Measurements from ENCODE around the gene PDCL3. TPM values are rescaled to one million over a fixed set of nuclear protein-coding genes. Genes with fewer than 3 reads are reported as not detected.

PDCL3 gene
- total and polyA plus RNA-seq, 3 experiments from 2014 or later = 46.5 to 54.1 (median 52.0) TPM

DNA sequence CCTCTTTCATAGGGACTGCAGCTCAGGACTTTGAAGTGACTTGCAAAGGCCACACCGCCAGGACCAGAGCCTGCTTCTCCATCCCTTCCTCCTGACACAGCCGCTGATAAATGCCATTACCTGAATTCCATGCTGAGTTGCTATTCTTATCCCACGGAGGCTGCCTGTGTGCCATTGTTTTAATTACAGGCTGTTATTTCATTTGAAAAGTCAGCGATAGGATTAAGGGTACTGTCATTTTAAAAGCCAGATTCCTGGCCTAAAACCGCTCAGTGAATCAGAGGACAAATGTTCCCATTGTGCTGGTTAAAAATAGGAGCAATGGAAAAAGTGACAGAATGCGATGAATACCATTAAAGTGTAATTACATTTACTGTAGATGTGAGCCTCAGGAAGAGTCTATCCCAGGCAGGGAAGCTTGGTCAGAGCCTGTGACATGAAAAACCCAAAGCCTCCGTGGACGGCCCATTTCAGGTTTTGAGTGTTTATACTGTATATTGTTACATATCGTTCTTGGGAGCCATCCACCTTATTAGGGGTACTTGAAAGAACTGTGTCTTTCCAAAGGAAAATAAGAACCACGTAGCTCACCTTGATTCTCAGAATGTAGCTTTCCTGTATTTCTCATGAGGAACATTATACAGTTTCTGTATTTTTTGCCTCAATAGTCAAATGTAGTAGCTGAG is 41.3 kb downstream of the PDCL3 start:
- POLR2A ChIA-PET = no interaction called here
- no peak overlapping the region for H3K4me3 Mint-ChIP-seq
- CTCF ChIA-PET = interaction anchor here (0.7 to 10.4 kb wide), 3 partner anchors 9 to 384 kb away, joined by 3 to 106 read pairs (median 4); no protein-coding TSS in a partner anchor
- peak overlapping the region in 1 of 8 donors; percentile 94 for H3K27ac Mint-ChIP-seq
- no peaks in the 10 kb centered on the region for H3K27me3 ChIP-seq (ENCODE audit: insufficient read depth, low read length, poor library complexity, severe bottlenecking)
- no peak for DNase-seq
- no peaks in the 10 kb centered on the region for H3K4me1 ChIP-seq (ENCODE audit: insufficient read depth, low read length)
- no peak overlapping the region for H3K27ac ChIP-seq (ENCODE audit: low read depth, low read length)
- H3K36me3 ChIP-seq (ENCODE audit: insufficient read depth, low read length) = no peaks in the 10 kb centered on the region
- H3K4me1 Mint-ChIP-seq = peaks cover 0 to 2% (median 0%) of the 10 kb centered on the region in 3 donors
- H3K9me3 Mint-ChIP-seq = peaks cover 0 to 2% (median 0%) of the 10 kb centered on the region in 5 donors
- no peak overlapping the region for H3K4me3 ChIP-seq (ENCODE audit: low read length)
- peaks cover 0 to 5% of the 10 kb centered on the region in 2 donors for H3K27me3 Mint-ChIP-seq
- no peaks in the 10 kb centered on the region for H3K9me3 ChIP-seq (ENCODE audit: low read length)
- H3K36me3 Mint-ChIP-seq = no peaks in the 10 kb centered on the region

DNA sequence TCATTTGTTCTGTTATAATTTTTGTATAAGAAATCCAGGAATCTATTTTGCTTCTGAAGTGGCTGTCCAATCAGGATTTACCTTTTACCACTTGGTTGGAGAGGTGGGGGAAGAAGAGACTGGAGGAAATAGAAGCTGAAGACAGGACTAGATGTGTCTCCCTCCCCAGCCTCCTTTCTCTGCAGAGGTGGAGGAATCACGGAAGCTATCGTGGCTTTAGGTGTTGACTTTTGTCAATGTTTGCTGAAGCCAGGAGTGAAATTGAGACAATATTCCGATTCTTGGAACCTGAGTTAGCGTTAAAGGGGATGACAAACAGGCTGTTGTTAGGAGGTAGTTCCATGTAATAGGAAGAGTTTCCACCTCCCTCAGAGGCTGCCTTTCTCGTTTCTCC is 43.5 kb downstream of the PDCL3 start:
- H3K9me3 Mint-ChIP-seq = no peaks in the 10 kb centered on the region
- H3K27ac Mint-ChIP-seq = peak overlapping the region in 2 of 8 donors; percentile 24 to 73
- ChIA-PET CTCF (interaction anchor here (0.8 to 10.4 kb wide), 6 partner anchors 11 to 382 kb away, joined by 3 to 106 read pairs (median 4); no protein-coding TSS in a partner anchor), POLR2A (no interaction called here)
- H3K4me3 Mint-ChIP-seq = no peak overlapping the region
- Histone ChIP-seq H3K4me3 (ENCODE audit: low read length) (no peak overlapping the region), H3K9me3 (ENCODE audit: low read length) (no peaks in the 10 kb centered on the region), H3K36me3 (ENCODE audit: insufficient read depth, low read length) (no peaks in the 10 kb centered on the region), H3K4me1 (ENCODE audit: insufficient read depth, low read length) (peaks cover 4% of the 10 kb centered on the region), H3K27ac (ENCODE audit: low read depth, low read length) (no peak overlapping the region), H3K27me3 (ENCODE audit: insufficient read depth, low read length, poor library complexity, severe bottlenecking) (no peaks in the 10 kb centered on the region)
- H3K4me1 Mint-ChIP-seq = peaks cover 0 to 2% (median 0%) of the 10 kb centered on the region in 3 donors
- H3K36me3 Mint-ChIP-seq = no peaks in the 10 kb centered on the region
- DNase-seq = no peak
- peaks cover 0 to 5% of the 10 kb centered on the region in 2 donors for H3K27me3 Mint-ChIP-seq

DNA sequence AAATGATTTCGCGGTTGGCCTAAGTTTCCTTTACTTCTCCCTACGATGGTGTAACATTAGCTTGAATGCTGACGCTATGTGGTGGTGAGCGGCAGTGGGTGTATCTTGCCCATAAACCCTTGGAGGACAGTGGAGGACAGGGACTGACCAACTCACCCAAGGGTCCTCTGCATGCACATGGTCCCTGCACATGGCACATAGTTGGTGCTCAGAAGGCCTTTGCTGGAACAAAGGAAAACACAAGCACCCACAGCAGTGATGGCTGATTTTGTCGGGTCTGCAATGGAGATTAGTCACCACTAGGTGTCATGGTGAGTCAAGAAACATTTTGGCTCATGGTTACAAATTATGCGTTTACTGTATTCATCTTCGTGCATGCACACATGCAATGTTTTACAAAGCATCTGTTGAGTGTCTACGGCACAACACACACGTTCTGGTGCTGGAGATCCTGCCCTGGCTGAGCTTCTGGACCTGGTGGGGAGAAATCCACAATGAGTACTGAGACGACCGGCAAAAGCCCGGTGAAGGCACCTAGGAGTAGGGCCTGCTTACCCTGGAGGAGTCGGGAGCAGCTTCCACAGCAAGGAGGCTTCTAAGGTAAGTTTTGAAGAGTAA is 44.0 kb downstream of the PDCL3 start:
- DNase-seq = peak in 3 of 5 donors; percentile 9 to 45 (median 24)
- Mint-ChIP-seq H3K4me3 (no peak overlapping the region), H3K4me1 (peaks cover 0 to 2% (median 0%) of the 10 kb centered on the region in 3 donors), H3K9me3 (no peaks in the 10 kb centered on the region), H3K27ac (peak overlapping the region in 4 of 8 donors; percentile 24 to 73 (median 32)), H3K36me3 (no peaks in the 10 kb centered on the region), H3K27me3 (peaks cover 0 to 5% of the 10 kb centered on the region in 2 donors)
- Histone ChIP-seq H3K36me3 (ENCODE audit: insufficient read depth, low read length) (no peaks in the 10 kb centered on the region), H3K4me3 (ENCODE audit: low read length) (no peak overlapping the region), H3K27me3 (ENCODE audit: insufficient read depth, low read length, poor library complexity, severe bottlenecking) (no peaks in the 10 kb centered on the region), H3K4me1 (ENCODE audit: insufficient read depth, low read length) (peaks cover 4% of the 10 kb centered on the region), H3K9me3 (ENCODE audit: low read length) (no peaks in the 10 kb centered on the region), H3K27ac (ENCODE audit: low read depth, low read length) (no peak overlapping the region)
- ChIA-PET POLR2A (no interaction called here), CTCF (interaction anchor here (0.6 to 10.4 kb wide), 11 partner anchors 12 to 599 kb away, joined by 3 to 106 read pairs (median 4); partner anchors contain the start of gene RPL31)

DNA sequence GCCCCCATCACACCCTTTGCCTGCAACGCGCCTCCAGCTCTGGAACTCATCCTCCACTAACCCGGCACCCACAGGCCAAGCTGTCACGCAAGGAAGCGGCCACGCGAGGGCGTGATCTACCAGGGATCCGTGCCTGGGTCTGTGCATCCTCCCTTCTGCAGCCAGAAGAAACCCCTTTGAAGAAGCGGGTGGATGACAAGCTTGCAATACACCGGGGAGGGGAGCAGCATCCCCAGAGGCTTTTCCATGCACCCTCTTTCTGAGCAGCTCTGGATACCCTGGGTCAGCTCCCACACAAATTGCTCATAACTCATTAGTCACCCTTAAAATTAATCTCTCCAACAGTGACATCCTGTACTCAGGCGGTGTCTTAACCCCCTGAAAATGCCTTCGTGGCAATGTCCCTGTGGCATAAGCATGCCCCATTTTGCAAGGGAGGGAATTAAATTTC is 47.6 kb downstream of the PDCL3 start:
- Histone ChIP-seq H3K27ac (ENCODE audit: low read depth, low read length) (no peak overlapping the region), H3K36me3 (ENCODE audit: insufficient read depth, low read length) (no peaks in the 10 kb centered on the region), H3K27me3 (ENCODE audit: insufficient read depth, low read length, poor library complexity, severe bottlenecking) (no peaks in the 10 kb centered on the region), H3K4me1 (ENCODE audit: insufficient read depth, low read length) (peaks cover 4% of the 10 kb centered on the region), H3K4me3 (ENCODE audit: low read length) (no peak overlapping the region), H3K9me3 (ENCODE audit: low read length) (no peaks in the 10 kb centered on the region)
- Mint-ChIP-seq H3K4me1 (peaks cover 0 to 2% (median 0%) of the 10 kb centered on the region in 3 donors), H3K27me3 (peaks cover 2 to 5% of the 10 kb centered on the region in 2 donors), H3K36me3 (no peaks in the 10 kb centered on the region), H3K4me3 (no peak overlapping the region), H3K27ac (peak overlapping the region in 1 of 8 donors; percentile 27), H3K9me3 (no peaks in the 10 kb centered on the region)
- ChIA-PET CTCF (interaction anchor here (0.8 to 10.4 kb wide), 27 partner anchors 9 to 419 kb away, joined by 3 to 106 read pairs (median 4); partner anchors contain the start of gene PDCL3), POLR2A (interaction anchor here (0.8 kb wide), 1 partner anchor 48 kb away, joined by 3 read pairs; no protein-coding TSS in a partner anchor)
- peak; percentile 51 to 81 (median 59) for DNase-seq

DNA sequence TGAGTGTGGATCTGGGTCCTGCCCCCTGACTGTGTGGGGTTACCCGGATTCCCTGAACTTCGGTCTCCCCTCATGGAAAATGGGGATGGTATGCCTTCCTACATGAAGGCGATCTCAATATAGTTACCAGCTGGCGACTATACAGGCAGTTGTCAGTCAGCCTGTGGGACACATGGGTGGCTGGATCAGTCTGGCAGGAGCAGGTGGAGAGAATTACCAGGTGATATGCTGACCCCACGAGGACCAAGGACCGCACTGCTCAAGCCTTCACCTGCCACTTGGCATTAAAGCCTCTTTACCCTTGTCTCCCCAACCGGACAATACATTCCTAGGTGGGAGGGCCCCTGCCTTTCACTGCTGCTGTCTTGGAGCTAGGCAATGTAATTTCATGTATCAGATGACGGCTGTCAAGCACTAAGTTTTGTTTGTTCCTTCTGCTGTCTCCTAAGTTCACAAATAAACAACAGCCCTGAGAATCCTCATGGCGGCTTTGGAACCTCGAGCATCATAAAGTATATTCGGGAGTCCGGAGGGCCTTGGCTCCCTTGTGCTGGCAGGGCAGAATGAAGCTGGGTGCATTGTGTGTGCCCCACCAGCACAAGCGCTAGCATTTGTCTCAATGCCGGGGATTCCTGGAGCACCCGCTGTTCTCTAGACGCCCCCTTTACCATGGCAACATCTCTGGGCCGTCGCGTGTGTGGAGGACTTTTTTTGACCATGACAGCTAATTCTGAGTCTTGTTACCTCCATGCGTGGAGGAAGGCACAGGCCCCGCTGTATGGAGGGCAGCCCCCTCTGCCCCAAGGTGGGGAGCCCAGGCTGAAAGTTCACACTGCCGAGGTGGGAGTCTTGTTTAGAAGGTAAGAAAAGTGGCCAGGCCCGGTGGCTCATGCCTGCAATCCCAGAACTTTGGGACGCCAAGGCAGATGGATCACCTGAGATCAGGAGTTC is 48.6 kb downstream of the PDCL3 start:
- POLR2A ChIA-PET = interaction anchor here (0.5 to 0.8 kb wide), 3 partner anchors 49 to 698 kb away, joined by 3 to 5 read pairs (median 3); no protein-coding TSS in a partner anchor
- Mint-ChIP-seq H3K27ac (no peak overlapping the region), H3K9me3 (no peaks in the 10 kb centered on the region), H3K36me3 (no peaks in the 10 kb centered on the region), H3K27me3 (peaks cover 2 to 5% of the 10 kb centered on the region in 2 donors), H3K4me1 (peaks cover 0 to 2% (median 0%) of the 10 kb centered on the region in 3 donors), H3K4me3 (no peak overlapping the region)
- Histone ChIP-seq H3K27me3 (ENCODE audit: insufficient read depth, low read length, poor library complexity, severe bottlenecking) (no peaks in the 10 kb centered on the region), H3K4me3 (ENCODE audit: low read length) (no peak overlapping the region), H3K36me3 (ENCODE audit: insufficient read depth, low read length) (no peaks in the 10 kb centered on the region), H3K4me1 (ENCODE audit: insufficient read depth, low read length) (peaks cover 4% of the 10 kb centered on the region), H3K27ac (ENCODE audit: low read depth, low read length) (no peak overlapping the region), H3K9me3 (ENCODE audit: low read length) (no peaks in the 10 kb centered on the region)
- CTCF ChIA-PET = interaction anchor here (0.9 to 10.4 kb wide), 18 partner anchors 8 to 418 kb away, joined by 3 to 106 read pairs (median 5); partner anchors contain the start of gene PDCL3
- DNase-seq = no peak

DNA sequence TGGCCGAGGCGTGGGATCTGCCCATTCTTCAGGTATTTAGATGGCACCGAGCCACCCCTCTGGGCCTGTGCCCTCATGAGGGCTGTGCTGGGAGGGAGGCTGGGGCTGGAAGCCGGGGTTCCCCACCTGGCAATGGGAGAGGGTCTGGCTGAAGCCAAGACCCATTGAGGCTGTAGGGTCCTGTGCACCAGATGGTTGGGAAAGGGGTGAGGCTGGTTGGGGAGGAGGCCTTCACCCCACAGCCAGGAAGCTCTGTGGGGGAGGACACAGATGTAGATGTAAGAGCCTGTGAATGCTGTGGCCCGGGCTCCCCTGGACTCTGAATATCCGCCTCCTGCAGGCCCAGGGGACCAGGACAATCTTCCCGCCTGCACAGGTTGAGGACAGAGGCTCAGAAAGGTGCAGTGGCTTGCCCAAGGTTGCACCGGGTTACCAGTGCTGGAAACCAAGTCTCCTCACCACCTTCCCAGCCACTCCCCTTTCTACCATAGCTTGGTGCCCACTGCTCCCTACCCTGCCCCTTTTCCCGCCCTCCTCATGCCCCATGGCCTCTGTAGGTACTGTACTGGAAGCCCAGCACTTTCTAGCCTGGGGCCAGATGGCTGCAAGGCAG is 49.7 kb downstream of the PDCL3 start:
- Histone ChIP-seq H3K27ac (ENCODE audit: low read depth, low read length) (no peak overlapping the region), H3K27me3 (ENCODE audit: insufficient read depth, low read length, poor library complexity, severe bottlenecking) (no peaks in the 10 kb centered on the region), H3K36me3 (ENCODE audit: insufficient read depth, low read length) (no peaks in the 10 kb centered on the region), H3K9me3 (ENCODE audit: low read length) (no peaks in the 10 kb centered on the region), H3K4me1 (ENCODE audit: insufficient read depth, low read length) (peaks cover 4% of the 10 kb centered on the region), H3K4me3 (ENCODE audit: low read length) (no peak overlapping the region)
- Mint-ChIP-seq H3K4me1 (no peaks in the 10 kb centered on the region), H3K4me3 (no peak overlapping the region), H3K9me3 (no peaks in the 10 kb centered on the region), H3K36me3 (no peaks in the 10 kb centered on the region), H3K27me3 (peaks cover 0 to 2% of the 10 kb centered on the region in 2 donors), H3K27ac (no peak overlapping the region)
- DNase-seq = no peak
- ChIA-PET POLR2A (no interaction called here), CTCF (interaction anchor here (1.2 to 10.4 kb wide), 3 partner anchors 17 to 376 kb away, joined by 3 to 106 read pairs (median 24); no protein-coding TSS in a partner anchor)

DNA sequence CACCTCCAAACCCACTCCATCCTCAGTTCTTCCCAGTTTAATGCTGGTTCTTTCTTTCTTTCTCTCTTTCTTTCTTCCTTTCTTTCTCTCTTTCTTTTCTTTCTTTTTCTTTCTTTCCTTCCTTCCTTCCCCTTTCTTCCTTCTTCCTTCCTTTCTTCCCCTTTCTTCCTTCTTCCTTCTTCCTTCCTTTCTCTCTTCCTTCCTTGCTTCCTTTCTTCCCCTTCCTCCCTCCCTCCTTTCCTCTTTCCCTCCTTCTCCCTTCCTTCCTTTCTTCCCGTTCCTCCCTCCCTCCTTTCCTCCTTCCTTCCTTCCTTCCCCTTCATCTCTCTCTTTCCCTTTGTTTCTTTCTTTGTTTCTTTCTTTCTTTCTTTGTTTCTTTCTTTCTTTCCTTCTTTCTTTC is 50.9 kb downstream of the PDCL3 start:
- peaks cover 4% of the 10 kb centered on the region for H3K4me1 ChIP-seq (ENCODE audit: insufficient read depth, low read length)
- Mint-ChIP-seq H3K4me1 (no peaks in the 10 kb centered on the region), H3K27ac (no peak overlapping the region), H3K9me3 (no peaks in the 10 kb centered on the region), H3K36me3 (no peaks in the 10 kb centered on the region), H3K4me3 (no peak overlapping the region), H3K27me3 (peaks cover 3 to 6% of the 10 kb centered on the region in 2 donors)
- H3K27me3 ChIP-seq (ENCODE audit: insufficient read depth, low read length, poor library complexity, severe bottlenecking) = no peaks in the 10 kb centered on the region
- CTCF ChIA-PET = no interaction called here
- POLR2A ChIA-PET = no interaction called here
- no peaks in the 10 kb centered on the region for H3K36me3 ChIP-seq (ENCODE audit: insufficient read depth, low read length)
- H3K4me3 ChIP-seq (ENCODE audit: low read length) = no peak overlapping the region
- no peaks in the 10 kb centered on the region for H3K9me3 ChIP-seq (ENCODE audit: low read length)
- no peak for DNase-seq
- H3K27ac ChIP-seq (ENCODE audit: low read depth, low read length) = no peak overlapping the region
